Suprapubic skin (tissue), 4 donors: ENCODE measurements around the gene SNAPC2. TPM values are rescaled to one million over a fixed set of nuclear protein-coding genes. Genes with fewer than 3 reads are reported as not detected.

ENCODE experiments used
- DNase-seq, 2 donors: peaks; one replicate each; pipeline ENCODE4 v3.0.0-alpha.2; 2019; ENCODE audit warnings: low spot score in 2 of 2
- H3K27ac ChIP-seq: fragments of 200-600 bp; sonication (generic); one replicate; pipeline ENCODE4 v1.5.1; 2019
- H3K27me3 ChIP-seq: fragments of 200-600 bp; sonication (generic); one replicate; pipeline ENCODE4 v1.5.1; 2019
- H3K36me3 ChIP-seq: fragments of 200-600 bp; sonication (generic); one replicate; pipeline ENCODE4 v1.5.1; 2019
- H3K4me1 ChIP-seq: fragments of 200-600 bp; sonication (generic); one replicate; pipeline ENCODE4 v1.5.1; 2019
- H3K4me3 ChIP-seq: fragments of 200-600 bp; sonication (generic); one replicate; pipeline ENCODE4 v1.5.1; 2019; ENCODE audit warnings: mild to moderate bottlenecking
- H3K9me3 ChIP-seq: fragments of 200-600 bp; sonication (generic); one replicate; pipeline ENCODE4 v1.5.1; 2019
- CTCF ChIP-seq, 2 donors: fragments of 200-600 bp in 1 of 2; fragments of 450-650 bp in 1 of 2; sonication (generic) in 1 of 2; IDR thresholded peaks; one replicate each; pipeline ENCODE4 v1.5.1; 2016 to 2019; ENCODE audit warnings: antibody characterized with exemption in 2 of 2, mild to moderate bottlenecking in 1 of 2, moderate library complexity in 1 of 2
- EP300 ChIP-seq: sonication (generic); formaldehyde crosslinking; IDR thresholded peaks from one replicate; pipeline ENCODE4 v1.6.1; 2017; ENCODE audit warnings: antibody characterized with exemption
- POLR2A ChIP-seq, 2 donors: fragments of 450-650 bp; IDR thresholded peaks; one replicate each; pipeline ENCODE4 v1.6.1; 2017; ENCODE audit warnings: antibody characterized with exemption in 2 of 2, mild to moderate bottlenecking in 2 of 2, moderate library complexity in 2 of 2
- POLR2AphosphoS5 ChIP-seq, 3 donors: sonication (generic); formaldehyde crosslinking; IDR thresholded peaks; one replicate each; pipeline ENCODE4 v1.6.1; 2017; ENCODE audit warnings: antibody characterized with exemption in 3 of 3
- WGBS: methylation state at CpG from one replicate; pipeline ENCODE4 v1.1.5; 2018; 5-methylcytosine and 5-hydroxymethylcytosine counted together
- total RNA-seq, 4 donors: library from RNA; depleted of rRNA; stranded (reverse); fragments of >200 nt; gene quantifications; one replicate each; pipeline ENCODE4 v1.1.0, GENCODE V29; 2016

Gene SNAPC2
- total RNA-seq, 4 donors from 2014 or later = 11.1 to 22.3 (median 19.6) TPM

- H3K9me3 ChIP-seq = no peaks in the 10 kb centered on the region
- peaks cover 20% of the 10 kb centered on the region for H3K36me3 ChIP-seq
- H3K27me3 ChIP-seq = no peaks in the 10 kb centered on the region
- 57% methylated on average over 10 of the region's 10 CpGs for WGBS
- H3K27ac ChIP-seq = no peak overlapping the region
- TF ChIP-seq EP300 (no peak), POLR2AphosphoS5 (IDR thresholded peaks at IDR 0.05) (no peak), CTCF (IDR thresholded peaks at IDR 0.05) (no peak), POLR2A (IDR thresholded peaks at IDR 0.05) (no peak)
- H3K4me1 ChIP-seq = peaks cover 73% of the 10 kb centered on the region
- DNase-seq = peak in 1 of 2 donors; percentile 65
- H3K4me3 ChIP-seq = peak overlapping the region; percentile 86
These were observed 14.9 kb upstream of the SNAPC2 start for GRCh38 chr19:7905268-7905667.

- peak in 1 of 2 donors; percentile 66 for DNase-seq
- 91% methylated on average over 10 of the region's 10 CpGs for WGBS
- Histone ChIP-seq H3K27ac (no peak overlapping the region), H3K36me3 (peaks cover 26% of the 10 kb centered on the region), H3K4me3 (no peak overlapping the region), H3K9me3 (no peaks in the 10 kb centered on the region), H3K27me3 (no peaks in the 10 kb centered on the region), H3K4me1 (peaks cover 68% of the 10 kb centered on the region)
- TF ChIP-seq EP300 = no peak
- TF ChIP-seq CTCF (IDR thresholded peaks at IDR 0.05) = no peak
- no peak for TF ChIP-seq POLR2A (IDR thresholded peaks at IDR 0.05)
- no peak for TF ChIP-seq POLR2AphosphoS5 (IDR thresholded peaks at IDR 0.05)
These were observed 14.3 kb upstream of the SNAPC2 start for GRCh38 chr19:7905859-7906258.

GRCh38 chr19:7907122-7907521, 13.0 kb upstream of the SNAPC2 start:
- H3K4me3 ChIP-seq = no peak overlapping the region
- H3K4me1 ChIP-seq = peaks cover 65% of the 10 kb centered on the region
- peak in 1 of 2 donors; percentile 63 for DNase-seq
- no peaks in the 10 kb centered on the region for H3K9me3 ChIP-seq
- no peaks in the 10 kb centered on the region for H3K27me3 ChIP-seq
- no peak overlapping the region for H3K27ac ChIP-seq
- H3K36me3 ChIP-seq = peaks cover 39% of the 10 kb centered on the region
- 59% methylated on average over 19 of the region's 19 CpGs for WGBS
- TF ChIP-seq POLR2A (IDR thresholded peaks at IDR 0.05) = no peak
- no peak for TF ChIP-seq EP300
- no peak for TF ChIP-seq CTCF (IDR thresholded peaks at IDR 0.05)
- TF ChIP-seq POLR2AphosphoS5 (IDR thresholded peaks at IDR 0.05) = no peak

- peaks cover 61% of the 10 kb centered on the region for H3K4me1 ChIP-seq
- 84% methylated on average over 11 of the region's 11 CpGs for WGBS
- H3K36me3 ChIP-seq = peaks cover 43% of the 10 kb centered on the region
- H3K4me3 ChIP-seq = no peak overlapping the region
- H3K9me3 ChIP-seq = no peaks in the 10 kb centered on the region
- TF ChIP-seq POLR2AphosphoS5 (IDR thresholded peaks at IDR 0.05) (no peak), POLR2A (IDR thresholded peaks at IDR 0.05) (no peak), EP300 (no peak), CTCF (IDR thresholded peaks at IDR 0.05) (no peak)
- H3K27me3 ChIP-seq = no peaks in the 10 kb centered on the region
- no peak overlapping the region for H3K27ac ChIP-seq
- DNase-seq = no peak
These were observed 12.6 kb upstream of the SNAPC2 start for GRCh38 chr19:7907544-7907943.

GRCh38 chr19:7908078-7908699, 11.9 kb upstream of the SNAPC2 start:
- peaks cover 49% of the 10 kb centered on the region for H3K36me3 ChIP-seq

More at GRCh38 chr19:7908078-7908699, 11.9 kb upstream of the SNAPC2 start:
- H3K27me3 ChIP-seq = no peaks in the 10 kb centered on the region
- no peak overlapping the region for H3K27ac ChIP-seq
- no peak for DNase-seq
- no peaks in the 10 kb centered on the region for H3K9me3 ChIP-seq
- TF ChIP-seq POLR2A (IDR thresholded peaks at IDR 0.05) = no peak
- TF ChIP-seq CTCF (IDR thresholded peaks at IDR 0.05) = no peak
- no peak for TF ChIP-seq POLR2AphosphoS5 (IDR thresholded peaks at IDR 0.05)
- no peak for TF ChIP-seq EP300
- peaks cover 55% of the 10 kb centered on the region for H3K4me1 ChIP-seq
- WGBS = 79% methylated on average over 14 of the region's 14 CpGs
- H3K4me3 ChIP-seq = no peak overlapping the region
